ENCODE results near the gene IFNL3.

GRCh38 chr19:39240421-39240820, 4.4 kb downstream of the IFNL3 start:
- TF ChIP-seq CTCF (conservative IDR thresholded peaks at IDR 0.05) (no peak), ZFX (IDR thresholded peaks at IDR 0.05) (no peak)

Measured in C4-2B (cell line).